Lung (tissue), 12 donors: ENCODE measurements around the gene MCTP1. TPM values are rescaled to one million over a fixed set of nuclear protein-coding genes. Genes with fewer than 3 reads are reported as not detected.
A peak's percentile ranks its signal among the peaks of the same experiment; 100 is the strongest.

ENCODE experiments used
- ATAC-seq: fragments of 200-7000 bp; cut with Tn5 transposase; one replicate; pipeline ENCODE4 v1.9.1; 2020; ENCODE audit warnings: moderate number of reproducible peaks; ENCODE audit not compliant: insufficient read depth, low FRiP score
- DNase-seq, 3 donors: peaks; one replicate each; pipeline ENCODE4 v3.0.0-alpha.2; 2013 to 2017
- H3K27ac ChIP-seq, 2 donors: one replicate each; pipeline ENCODE4 v1.5.1; 2013; ENCODE audit warnings: mild to moderate bottlenecking in 2 of 2, moderate library complexity in 2 of 2, control low read depth in 1 of 2, inconsistent platforms in 1 of 2, low read depth in 1 of 2, low read length in 1 of 2
- H3K27me3 ChIP-seq, 3 donors: one replicate each; pipeline ENCODE4 v1.5.1; 2013; ENCODE audit warnings: low read length in 2 of 3; ENCODE audit not compliant: control insufficient read depth in 3 of 3, insufficient read depth in 3 of 3
- H3K36me3 ChIP-seq, 4 donors: one replicate each; pipeline ENCODE4 v1.5.1; 2013; ENCODE audit warnings: low read length in 4 of 4, mild to moderate bottlenecking in 1 of 4, moderate library complexity in 1 of 4; ENCODE audit not compliant: control insufficient read depth in 4 of 4, insufficient read depth in 4 of 4
- H3K4me1 ChIP-seq, 5 donors: one replicate each; pipeline ENCODE4 v1.5.1; 2013; ENCODE audit warnings: low read length in 5 of 5, mild to moderate bottlenecking in 2 of 5, moderate library complexity in 1 of 5; ENCODE audit not compliant: control insufficient read depth in 5 of 5, insufficient read depth in 5 of 5
- H3K4me3 ChIP-seq: one replicate; pipeline ENCODE4 v1.5.1; 2013; ENCODE audit warnings: mild to moderate bottlenecking, control low read depth, moderate library complexity
- H3K9ac ChIP-seq, 2 donors: one replicate each; pipeline ENCODE4 v1.5.1; 2013; ENCODE audit warnings: low read length in 2 of 2, control low read depth in 1 of 2; ENCODE audit not compliant: insufficient read depth in 1 of 2
- H3K9me3 ChIP-seq, 4 donors: one replicate each; pipeline ENCODE4 v1.5.1; 2013; ENCODE audit warnings: low read length in 3 of 4, mild to moderate bottlenecking in 1 of 4, moderate library complexity in 1 of 4; ENCODE audit not compliant: control insufficient read depth in 4 of 4, insufficient read depth in 3 of 4
- WGBS, 2 donors: extraction: QIAGEN DNeasy Blood & Tissue Kit; methylation state at CpG; one replicate each; pipeline ENCODE4 v1.1.7; 2013; 5-methylcytosine and 5-hydroxymethylcytosine counted together
- polyA plus RNA-seq, 2 donors: library from polyadenylated mRNA; stranded (reverse); fragments of 200-250 nt; gene quantifications; one replicate each; pipeline ENCODE4 v1.2.1, GENCODE V29; 2013
- total RNA-seq, 2 donors: library from RNA; depleted of rRNA in 1 of 2; stranded (reverse); fragments of >200 nt in 1 of 2; gene quantifications; one replicate each; pipeline ENCODE4 v1.2.1, GENCODE V29; 2014 to 2021
- TF ChIP-seq, protein P1 (sequence below): IDR thresholded peaks from 2 replicates; pipeline ENCODE4 v1.5.1; 2012; ENCODE audit warnings: mild to moderate bottlenecking; ENCODE audit errors: control extremely low read depth, extremely low read depth
- donor health status: control.
- donor health status: control.
- donor health status: Bipolar disorder and iron deficiency.
- donor health status: healthy.
- donor health status: DM: yes; HTN: yes; CAD: no.

MCTP1 gene
- total and polyA plus RNA-seq, 4 donors: 5.8 to 34.8 (median 27.4) TPM

DNA sequence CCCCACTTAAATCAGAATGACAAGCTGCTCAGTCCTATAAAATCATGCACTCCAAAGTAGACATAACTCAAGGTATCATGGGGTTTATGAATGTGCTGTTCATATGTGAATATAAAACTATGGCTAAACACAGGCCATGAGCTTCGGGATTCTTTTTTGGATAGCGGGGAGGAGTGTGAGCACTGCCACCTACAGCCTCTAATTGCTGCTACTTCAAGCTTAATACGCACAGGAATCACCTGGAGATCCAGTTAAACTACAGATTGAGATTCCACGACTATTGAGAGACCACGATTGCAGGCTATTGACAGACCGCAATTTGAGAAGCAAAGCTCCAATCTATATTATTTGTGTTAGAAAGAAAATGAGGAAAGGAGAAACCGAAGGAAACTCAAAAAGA, 231.6 kb downstream of the MCTP1 start:
- no peak overlapping the region for H3K4me3 ChIP-seq
- no peaks in the 10 kb centered on the region for H3K36me3 ChIP-seq
- H3K27me3 ChIP-seq: no peaks in the 10 kb centered on the region
- TF ChIP-seq, protein P1, sequence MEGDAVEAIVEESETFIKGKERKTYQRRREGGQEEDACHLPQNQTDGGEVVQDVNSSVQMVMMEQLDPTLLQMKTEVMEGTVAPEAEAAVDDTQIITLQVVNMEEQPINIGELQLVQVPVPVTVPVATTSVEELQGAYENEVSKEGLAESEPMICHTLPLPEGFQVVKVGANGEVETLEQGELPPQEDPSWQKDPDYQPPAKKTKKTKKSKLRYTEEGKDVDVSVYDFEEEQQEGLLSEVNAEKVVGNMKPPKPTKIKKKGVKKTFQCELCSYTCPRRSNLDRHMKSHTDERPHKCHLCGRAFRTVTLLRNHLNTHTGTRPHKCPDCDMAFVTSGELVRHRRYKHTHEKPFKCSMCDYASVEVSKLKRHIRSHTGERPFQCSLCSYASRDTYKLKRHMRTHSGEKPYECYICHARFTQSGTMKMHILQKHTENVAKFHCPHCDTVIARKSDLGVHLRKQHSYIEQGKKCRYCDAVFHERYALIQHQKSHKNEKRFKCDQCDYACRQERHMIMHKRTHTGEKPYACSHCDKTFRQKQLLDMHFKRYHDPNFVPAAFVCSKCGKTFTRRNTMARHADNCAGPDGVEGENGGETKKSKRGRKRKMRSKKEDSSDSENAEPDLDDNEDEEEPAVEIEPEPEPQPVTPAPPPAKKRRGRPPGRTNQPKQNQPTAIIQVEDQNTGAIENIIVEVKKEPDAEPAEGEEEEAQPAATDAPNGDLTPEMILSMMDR: no peak
- no peak overlapping the region for H3K27ac ChIP-seq
- no peaks in the 10 kb centered on the region for H3K4me1 ChIP-seq
- DNase-seq: no peak
- H3K9me3 ChIP-seq: no peaks in the 10 kb centered on the region
- no peak for ATAC-seq
- WGBS, 2 donors: 94 to 95% methylated on average over 7 of the region's 7 CpGs
- H3K9ac ChIP-seq: no peak overlapping the region

DNA sequence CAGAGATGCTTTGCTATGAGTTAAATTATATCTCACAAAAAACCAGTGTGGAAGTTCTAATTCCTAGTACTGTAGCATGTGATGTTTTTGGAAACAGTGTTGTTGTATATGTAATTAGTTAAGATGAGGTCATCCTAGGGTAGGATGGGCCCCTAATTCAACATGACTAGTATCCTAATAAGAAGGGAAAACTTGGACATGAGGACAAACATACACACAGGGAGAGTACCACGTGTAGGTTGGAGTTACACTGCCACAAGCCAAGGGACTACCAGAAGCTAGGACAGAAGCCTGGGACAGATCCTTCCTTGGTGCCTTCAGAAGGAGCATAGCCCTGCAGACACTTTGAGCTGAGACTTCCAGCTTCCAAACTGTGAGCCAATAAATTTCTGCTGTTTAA, 234.2 kb downstream of the MCTP1 start:
- no peaks in the 10 kb centered on the region for H3K27me3 ChIP-seq
- no peak for ATAC-seq
- DNase-seq: no peak
- no peaks in the 10 kb centered on the region for H3K9me3 ChIP-seq
- TF ChIP-seq, protein P1: no peak
- no peak overlapping the region for H3K4me3 ChIP-seq
- WGBS, 2 donors: 77 to 79% methylated on average over 1 of the region's 1 CpG
- peak overlapping the region in 1 of 2 donors; percentile 14 for H3K27ac ChIP-seq
- H3K9ac ChIP-seq: no peak overlapping the region
- H3K4me1 ChIP-seq: no peaks in the 10 kb centered on the region
- no peaks in the 10 kb centered on the region for H3K36me3 ChIP-seq

DNA sequence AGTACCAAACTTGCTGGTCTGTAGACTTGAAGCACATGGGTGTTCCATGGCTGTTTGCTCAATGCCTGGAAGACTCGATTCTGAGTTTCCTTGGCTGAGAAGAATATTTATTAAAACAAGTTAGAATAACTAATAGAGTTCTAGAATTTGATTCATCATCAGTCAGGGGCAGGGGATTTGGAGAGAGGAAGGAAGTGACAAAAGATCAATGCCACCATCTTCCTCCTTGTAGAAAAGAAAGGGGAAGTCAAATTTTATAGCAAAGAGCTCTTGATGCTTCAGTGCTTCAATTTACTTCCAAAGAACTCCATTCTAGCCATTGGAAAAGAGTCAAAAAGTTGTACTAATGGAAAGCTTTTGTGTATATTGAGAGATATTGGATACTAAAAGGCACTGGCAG, 236.3 kb downstream of the MCTP1 start:
- Histone ChIP-seq H3K9ac (no peak overlapping the region), H3K27ac (no peak overlapping the region), H3K27me3 (no peaks in the 10 kb centered on the region), H3K4me1 (no peaks in the 10 kb centered on the region), H3K9me3 (no peaks in the 10 kb centered on the region), H3K36me3 (no peaks in the 10 kb centered on the region), H3K4me3 (no peak overlapping the region)
- WGBS, 2 donors: 28 to 39% methylated on average over 1 of the region's 1 CpG
- DNase-seq (no peak), ATAC-seq (no peak)
- TF ChIP-seq, protein P1: no peak
